HG03135 (cell line): ENCODE measurements around the gene MPZL1.
"Not testable (repeated sequence)": the region's sequence is repeated elsewhere in the genome, so short reads cannot be mapped to it uniquely, and the experiment has no call there.

Source experiments
- ATAC-seq: cut with Tn5 transposase; IDR thresholded peaks from one replicate; pipeline ENCODE4 v1.9.1; 2021; ENCODE audit warnings: mild to moderate bottlenecking, moderate library complexity; ENCODE audit not compliant: unreplicated experiment

The MPZL1 gene

DNA sequence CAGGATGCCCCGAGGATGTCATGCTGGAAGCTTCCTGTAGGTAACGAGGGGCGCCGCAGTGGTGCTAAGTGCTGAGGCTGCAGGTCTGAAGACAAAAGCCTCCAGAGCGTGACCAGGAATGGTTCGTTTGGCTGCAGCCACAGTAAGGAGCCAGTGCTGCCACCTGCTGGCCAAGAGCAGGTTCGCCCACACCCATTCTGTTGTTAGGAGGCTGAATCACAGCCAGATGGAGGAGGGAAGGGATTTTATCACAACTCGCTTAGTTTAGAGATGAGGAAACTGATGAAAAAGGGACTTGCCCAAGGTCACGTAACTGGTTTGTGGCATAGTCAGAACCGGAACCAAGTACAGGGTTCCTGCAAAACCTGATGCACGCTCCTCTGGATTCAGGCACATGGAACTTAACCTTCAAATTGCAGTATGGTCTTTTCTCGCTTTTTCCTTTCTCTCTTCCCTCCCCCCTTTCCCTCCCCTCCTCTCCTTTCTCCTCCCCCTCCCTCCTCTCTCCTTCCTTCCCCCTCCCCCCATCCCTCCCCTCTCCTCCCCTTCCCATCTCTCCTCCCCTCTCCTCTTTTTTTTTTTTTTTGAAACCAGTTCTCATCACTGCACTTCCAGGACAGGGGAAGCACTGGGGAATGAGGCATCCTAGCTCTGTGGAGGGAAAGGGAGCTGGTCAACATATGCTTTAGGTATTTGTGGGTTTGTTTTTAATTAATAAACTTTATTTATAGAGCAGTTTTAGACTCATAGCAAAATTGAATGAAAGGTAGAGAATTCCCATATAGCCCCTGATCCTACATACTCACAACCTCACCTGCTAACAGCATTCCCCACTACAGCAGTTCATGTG is 81.8 kb downstream of the MPZL1 start:
- ATAC-seq: peak; percentile 75

DNA sequence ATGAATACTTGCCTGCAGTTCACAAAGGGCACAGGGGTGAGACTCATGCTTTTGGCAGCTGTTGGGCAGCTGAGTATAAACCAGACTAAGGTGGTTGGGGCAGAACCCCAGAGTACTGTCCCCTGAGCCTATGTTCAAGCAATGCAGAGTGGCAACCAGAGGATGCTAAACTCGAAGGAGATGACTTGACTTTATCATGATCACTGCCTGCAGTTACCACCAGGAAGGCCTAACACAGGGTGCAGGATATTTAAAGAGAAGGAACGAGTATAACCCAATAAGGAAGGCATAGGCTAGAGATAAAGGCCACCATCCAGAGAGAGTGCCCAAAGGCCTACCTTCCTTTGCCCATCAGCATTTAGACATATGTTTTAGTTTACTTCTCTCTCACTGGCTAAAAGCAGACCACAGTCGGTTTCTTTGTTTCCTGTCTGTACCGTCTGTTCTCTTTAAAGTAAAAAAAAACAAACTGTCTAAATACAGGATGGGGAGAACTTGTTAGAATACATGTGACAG is 83.3 kb downstream of the MPZL1 start:
- no peak for ATAC-seq

DNA sequence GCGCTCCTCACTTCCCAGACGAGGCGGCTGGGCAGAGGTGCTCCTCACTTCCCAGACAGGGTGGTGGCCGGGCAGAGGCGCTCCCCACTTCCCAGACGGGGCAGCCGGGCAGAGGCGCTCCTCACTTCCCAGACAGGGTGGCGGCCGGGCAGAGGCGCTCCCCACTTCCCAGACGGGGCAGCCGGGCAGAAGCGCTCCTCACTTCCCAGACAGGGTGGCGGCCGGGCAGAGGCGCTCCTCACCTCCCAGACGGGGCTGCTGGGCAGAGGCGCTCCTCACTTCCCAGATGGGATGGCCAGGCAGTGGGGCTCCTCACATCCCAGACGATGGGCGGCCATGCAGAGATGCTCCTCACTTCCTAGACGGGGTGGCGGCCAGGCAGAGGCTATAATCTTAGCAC is 84.5 kb downstream of the MPZL1 start:
- not testable (repeated sequence) for ATAC-seq

DNA sequence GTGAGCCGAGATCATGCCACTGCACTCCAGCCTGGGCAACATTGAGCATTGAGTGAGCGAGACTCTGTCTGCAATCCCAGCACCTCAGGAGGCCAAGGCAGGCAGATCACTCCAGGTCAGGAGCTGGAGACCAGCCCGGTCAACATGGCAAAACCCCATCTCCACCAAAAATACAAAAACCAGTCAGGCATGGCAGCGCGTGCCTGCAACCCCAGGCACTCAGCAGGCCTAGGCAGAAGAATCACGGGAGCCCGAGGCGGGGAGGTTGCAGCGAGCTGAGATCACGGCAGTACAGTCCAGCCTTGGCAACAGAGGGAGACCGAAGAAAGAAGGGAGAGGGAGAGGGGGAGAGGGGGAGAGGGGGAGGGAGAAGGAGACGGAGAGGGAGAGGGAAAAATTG is 84.9 kb downstream of the MPZL1 start:
- ATAC-seq: not testable (repeated sequence)

DNA sequence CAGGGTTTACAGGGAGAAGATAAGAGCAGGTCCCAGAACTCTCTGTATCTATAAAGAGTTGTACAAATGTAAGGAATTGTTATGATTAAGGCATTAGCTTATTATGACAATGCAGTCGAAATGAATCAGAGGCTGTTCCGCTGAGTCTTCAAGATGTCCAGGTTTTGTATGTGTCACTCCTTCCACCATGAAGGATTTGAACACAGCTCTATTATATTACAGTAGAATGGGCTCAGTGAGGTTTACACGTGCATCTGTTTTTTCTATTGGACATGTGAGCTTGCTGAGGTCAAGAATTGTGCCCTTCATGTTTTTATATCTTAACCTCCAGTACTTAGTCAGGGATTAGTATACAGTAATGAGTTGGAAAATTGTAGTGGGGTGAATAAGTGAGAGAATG is 86.3 kb downstream of the MPZL1 start:
- no peak for ATAC-seq

DNA sequence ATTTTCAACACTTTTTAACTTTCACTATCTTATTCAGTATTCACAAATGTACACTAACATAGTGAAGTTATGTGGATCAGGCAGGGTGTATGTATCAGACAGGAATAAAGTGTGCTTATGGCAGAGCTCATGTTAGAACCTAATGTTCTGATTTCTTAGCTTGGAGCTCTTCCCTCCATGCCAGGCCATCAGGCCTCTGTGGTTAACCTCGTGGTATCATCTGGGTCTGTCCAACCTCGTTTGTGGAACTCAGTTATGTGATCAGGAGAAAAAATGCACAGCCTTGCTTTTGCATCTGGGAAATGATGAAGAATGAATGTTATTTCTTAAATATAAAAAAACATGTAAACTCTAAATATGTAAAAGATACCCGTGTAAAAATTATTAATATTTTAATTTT is 86.9 kb downstream of the MPZL1 start:
- no peak for ATAC-seq

DNA sequence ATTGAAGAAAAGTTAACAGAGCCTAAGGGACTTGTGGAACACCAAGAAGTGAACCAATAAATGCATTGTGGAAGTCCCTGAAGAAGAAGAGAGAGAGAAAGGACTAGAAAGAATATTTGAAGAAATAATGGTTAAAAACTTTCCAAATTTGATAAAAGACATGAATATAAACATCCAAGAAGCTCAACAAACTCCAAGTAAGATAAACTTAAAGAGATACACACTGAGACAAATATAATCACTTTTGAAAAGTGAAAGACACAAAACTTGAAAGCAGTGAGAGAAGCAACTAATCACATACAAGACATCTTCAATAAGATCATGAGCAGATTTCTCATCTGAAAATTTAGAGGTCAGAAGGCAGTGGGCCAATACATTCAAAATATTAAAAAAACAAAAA is 91.2 kb downstream of the MPZL1 start:
- ATAC-seq: no peak

DNA sequence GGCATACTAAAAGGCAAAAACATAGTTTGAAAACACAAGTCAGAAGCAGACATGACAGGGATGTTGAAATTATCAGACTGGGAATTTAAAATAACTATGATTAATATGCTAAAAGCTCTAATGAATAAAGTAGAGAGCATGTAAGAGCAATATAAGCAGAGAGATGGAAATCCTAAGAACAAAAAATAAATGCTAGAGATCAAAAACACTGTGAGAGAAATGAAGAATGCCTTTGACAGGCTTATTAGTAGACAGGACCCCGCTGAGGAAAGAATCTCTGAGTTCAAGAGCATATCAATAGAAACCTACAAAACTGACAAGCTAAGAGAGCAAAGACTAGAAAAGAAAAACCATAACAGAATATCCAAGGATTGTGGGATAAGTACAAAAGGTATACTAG is 93.9 kb downstream of the MPZL1 start:
- no peak for ATAC-seq

DNA sequence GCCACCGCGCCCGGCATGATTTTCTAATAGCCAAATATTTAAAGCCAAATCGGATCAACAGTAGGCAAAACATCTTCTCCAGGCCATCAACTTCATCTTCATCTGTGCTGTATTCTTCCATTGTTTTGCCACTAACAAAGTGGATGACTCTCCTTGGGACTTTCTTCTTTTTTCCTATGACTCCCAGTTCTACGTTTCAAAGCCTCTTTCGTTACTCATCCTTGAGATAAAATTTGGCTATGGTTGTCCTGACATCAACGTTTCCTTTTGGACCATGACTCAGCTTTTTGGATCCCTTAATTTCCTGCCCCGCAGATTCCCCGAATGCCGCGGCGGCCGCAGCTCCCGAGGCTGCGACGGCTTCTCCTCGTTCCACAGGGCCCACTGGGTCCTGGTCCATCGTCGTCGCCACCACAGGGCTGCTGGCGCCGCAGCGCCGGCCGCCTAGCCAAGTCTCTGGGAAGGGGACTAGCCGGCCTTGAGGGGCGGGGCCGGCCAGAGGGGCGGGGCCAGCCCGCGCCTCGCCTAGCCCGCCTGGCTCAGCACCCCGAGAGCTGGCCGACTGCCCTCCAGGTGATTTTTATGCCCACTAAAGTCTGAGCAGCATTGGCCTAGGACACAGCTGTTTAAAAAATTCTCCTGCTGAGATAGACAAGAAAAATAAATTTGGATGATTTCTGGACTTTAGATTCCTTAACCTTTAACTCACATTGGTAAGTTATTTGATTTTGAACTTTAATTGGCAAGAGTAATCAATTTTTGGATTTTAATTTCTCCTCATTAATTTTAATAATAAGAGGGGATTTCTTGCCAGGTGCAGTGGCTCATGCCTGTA is 98.3 kb downstream of the MPZL1 start:
- ATAC-seq: no peak

DNA sequence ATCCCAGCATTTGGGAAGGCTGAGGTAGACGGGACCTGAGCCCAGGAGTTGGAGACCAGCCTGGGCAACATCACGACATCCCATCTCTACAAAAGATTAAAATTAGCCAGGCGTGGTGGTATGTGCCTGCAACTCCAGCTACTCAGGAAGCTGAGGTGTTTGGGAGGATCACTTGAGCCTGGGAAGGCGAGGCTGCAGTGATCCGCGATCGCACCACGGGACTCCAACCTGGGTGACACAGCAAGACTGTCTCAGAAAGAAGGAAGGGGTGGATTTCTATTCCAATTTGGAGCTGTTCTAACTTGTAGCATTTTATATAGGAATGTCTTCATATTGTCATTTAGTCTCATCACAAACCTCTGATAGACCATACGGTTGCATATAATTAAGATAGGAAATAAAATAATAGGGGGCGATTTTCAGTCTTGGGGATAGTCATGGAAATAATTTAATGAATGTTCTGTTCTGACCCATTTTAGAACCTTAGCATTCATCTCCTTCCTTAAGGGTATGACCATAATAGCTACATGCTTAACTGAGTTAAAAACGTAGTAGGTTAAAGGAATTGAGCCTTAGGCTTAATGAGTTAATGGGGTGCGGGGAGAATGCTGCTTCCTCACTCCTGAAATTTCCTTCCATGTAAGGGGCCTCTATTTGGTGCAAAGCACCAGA is 99.0 kb downstream of the MPZL1 start:
- no peak for ATAC-seq

DNA sequence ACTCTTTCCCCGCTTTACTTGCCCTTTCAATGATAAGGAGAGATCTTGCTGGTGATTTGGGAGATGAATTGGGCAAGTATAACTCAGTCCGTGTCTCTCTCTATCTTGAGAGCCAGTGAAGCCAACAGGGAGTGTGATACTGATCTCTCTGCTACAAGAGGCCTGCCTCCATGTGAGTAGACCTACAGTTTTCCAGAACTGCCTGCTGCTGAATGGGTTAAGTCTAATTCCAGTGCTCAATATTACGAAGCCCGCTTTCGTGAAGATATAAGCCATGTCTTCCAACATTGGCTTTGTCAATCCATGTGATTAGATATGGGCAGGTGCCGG is 99.5 kb downstream of the MPZL1 start:
- ATAC-seq: no peak

DNA sequence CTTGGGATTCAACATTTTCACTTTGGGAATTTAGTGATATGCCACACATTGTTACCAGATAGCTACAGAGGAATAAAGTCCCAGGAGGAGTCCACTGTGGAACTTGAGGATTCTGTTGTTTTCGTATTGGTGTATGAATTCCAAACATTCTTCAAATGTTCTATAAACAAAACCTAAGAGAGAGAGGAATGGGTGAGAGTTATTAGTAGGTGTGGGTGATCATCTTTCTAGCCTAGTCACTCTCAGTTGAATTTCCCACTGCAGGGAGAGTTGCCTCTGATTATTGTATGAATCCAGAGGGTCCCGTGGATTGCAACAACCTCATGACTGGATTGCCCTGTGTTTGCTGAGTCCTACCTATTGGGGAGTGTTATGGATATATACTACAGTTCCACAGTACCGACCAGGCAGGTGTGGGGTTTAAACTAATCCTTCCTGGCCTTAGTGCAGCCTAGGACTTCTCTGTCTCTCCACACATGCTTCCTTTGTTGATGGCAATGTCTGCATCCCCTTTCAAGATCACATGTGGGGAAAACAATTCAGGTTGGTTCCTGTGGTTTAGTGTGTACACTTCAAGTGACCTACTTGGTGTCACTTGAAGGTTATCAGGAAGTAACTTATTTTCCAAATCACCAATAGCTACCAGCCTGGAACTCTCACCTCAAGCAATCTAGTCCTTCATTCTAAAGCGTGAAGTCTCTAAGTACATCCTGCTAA is 100.3 kb downstream of the MPZL1 start:
- ATAC-seq: no peak

DNA sequence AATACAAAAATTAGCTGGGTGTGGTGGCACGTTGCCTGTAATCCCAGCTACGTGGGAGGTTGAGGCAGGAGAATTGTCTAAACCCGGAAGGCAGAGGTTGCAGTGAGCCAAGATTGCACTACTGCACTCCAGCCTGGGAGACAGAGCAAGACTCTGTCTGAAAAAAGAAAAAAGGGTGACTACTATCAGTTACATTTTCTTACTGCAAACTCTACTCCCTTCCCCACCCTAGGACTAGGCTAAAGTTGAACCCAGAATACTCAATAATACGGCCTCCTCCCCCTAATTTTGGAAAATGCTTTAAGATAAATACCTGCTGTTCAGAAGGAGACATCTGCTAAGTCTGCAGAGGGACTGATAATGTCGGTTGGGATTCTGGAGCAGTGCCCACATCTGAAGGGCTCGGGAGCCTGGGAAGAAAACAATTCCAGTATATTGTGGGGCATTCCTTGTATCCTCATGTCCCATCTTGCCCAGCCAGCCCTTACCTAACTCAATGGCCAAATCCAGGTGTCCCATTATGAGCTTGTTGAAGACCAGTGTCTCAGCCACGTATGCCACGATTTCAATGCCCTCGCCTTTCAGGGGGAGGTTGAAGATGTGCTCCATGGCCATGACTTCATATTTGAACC is 102.5 kb downstream of the MPZL1 start:
- ATAC-seq: no peak

DNA sequence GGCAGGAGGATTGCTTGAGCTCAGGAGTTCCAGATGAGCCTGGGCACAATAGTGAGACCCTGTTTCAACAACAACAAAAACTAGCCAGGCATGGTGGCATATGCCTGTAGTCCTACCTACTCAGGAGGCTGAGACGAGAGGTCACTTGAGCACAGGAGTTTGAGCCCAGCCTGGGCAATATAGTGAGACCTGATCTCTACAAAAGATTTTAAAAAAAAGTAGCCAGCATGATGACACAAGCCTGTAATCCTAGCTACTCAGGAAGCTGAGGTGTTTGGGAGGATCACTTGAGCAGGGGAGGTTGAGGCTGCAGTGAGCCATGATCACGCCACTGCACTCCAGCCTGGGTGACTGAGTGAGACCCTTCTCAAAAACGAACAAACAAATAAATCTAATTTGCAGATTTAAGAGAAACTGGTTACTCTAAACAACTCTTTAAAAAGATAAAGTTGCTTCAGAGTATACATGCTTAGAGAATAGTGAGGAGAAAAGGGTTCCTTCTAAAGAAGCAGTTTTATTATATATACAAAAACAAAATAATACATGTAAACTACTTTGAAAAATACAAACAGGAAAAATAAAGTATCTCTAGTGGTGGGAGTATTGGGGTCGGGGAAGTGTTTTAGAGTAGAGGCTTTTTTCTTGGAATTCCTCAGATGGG is 103.8 kb downstream of the MPZL1 start:
- ATAC-seq: no peak

DNA sequence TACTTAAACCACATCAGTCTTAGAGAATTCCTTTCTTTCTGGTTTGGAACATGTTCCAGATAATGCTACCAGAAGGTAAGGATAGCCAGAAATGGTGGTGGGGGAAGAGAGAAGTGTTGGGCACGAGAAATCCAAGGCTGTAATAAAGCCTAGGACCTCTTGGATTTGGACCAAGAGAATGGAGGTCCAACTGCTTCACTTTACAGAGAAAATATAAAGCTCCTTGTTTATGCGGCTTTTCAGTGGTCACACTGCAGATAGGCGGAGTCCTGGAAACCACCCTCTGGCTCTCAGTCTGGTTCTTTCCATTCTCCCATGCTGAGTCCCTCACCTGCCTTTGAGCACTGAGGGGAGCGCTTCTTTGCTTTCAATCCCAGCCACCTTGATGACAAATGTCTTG is 104.3 kb downstream of the MPZL1 start:
- ATAC-seq: no peak

DNA sequence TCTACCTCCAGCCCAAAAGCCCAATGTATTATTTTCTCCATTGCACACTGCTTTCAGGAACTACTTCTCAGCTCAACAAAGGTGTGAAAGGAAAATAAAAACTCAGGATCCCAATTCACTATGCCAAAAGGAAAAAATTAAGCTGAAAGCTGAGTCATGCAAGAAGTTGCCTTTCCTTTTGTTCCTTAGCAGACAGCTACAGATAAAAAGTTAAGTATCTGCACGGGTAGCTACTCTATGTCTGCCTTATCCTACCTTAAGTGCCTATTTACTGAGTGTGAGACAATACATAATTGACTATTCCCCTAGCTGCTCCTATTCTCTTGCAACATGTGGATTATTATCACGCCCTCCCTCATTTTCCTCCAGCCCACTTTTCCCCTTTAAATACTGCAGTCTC is 108.1 kb downstream of the MPZL1 start:
- no peak for ATAC-seq

DNA sequence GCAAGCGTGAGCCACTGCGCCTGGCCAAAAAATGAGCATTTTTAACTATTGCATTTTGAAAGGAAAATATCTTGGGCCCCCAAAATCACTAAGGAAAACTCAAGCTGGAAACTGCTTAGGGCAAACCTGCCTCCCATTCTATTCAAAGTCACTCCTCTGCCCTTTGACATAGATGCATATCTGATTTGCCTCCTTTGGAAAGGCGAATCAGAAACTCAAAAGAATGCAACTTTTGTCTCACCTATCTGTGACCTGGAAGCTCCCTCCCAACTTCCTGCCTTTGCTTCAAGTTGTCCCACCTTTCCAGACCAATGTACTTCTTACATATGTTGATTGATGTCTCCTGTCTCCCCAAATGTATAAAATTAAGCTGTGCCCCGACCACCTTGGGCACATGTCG is 108.9 kb downstream of the MPZL1 start:
- ATAC-seq: not testable (repeated sequence)

DNA sequence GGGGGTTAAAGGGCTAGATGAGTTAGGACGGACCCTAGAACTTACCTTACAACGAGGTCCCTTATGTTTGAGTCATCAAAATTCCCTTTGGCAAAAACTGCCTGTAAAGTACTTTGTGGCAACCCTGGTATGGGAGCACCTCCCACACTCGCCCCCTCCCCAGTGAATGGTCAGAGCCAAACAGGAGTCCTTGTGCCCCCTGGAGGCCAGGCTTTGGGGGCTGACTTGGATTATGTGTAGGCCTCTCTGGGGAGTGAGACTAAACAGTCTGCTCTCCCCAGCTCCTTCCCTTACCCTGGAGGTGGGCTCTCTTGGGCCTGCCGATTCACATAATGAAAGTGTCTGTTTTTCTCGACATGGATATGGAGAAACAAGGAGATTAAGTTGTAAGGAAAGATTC is 110.9 kb downstream of the MPZL1 start:
- no peak for ATAC-seq

DNA sequence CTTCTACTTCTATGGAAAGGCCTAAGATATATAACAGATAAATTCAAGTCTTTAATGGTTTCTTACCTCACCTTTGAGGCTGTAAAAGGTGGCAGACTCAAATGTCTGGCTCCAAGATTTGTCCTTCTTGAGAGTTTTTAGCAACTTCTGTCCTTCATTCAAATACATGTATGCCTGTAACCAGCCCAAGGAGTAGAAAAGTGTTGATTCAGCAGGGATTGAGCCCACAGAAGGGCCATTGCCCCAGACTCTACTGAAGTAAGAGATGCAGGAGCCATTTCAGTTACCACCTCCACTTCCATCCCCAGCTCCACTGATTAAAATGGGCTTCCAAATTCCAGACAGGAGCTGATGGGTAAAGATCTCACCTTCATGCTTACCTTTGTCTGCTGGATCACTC is 112.1 kb downstream of the MPZL1 start:
- ATAC-seq: no peak

DNA sequence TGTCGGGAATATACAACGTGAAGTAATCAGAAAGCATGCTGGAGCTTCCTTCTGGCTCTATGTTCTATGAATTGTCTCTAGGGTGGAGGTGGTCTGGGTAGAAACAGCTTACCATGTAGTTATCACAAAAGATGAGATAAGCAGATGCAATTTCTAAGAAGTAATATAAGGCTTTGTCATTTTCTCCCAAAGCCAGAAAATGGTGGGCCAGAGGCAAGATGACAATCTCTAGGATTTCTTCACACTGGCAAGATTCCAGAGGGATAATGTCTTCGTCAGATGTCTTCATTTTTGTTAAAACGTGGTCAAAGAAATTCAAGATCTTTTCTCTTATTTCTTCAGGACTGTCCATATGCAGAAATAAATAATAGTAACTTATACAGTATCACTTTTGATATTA is 114.4 kb downstream of the MPZL1 start:
- no peak for ATAC-seq
